CD14-positive monocyte (primary cell): ENCODE measurements around the gene EPO. TPM values are rescaled to one million over a fixed set of nuclear protein-coding genes. Genes with fewer than 3 reads are reported as not detected.

Experiments used
- DNase-seq, 3 donors: peaks; one replicate each; pipeline ENCODE4 v3.0.0-alpha.2; 2011 to 2022
- H2AFZ ChIP-seq: 2 replicates; pipeline ENCODE4 v1.6.0; 2012; ENCODE audit warnings: mild to moderate bottlenecking, low read depth, low read length, inconsistent platforms; ENCODE audit not compliant: insufficient read depth, poor library complexity, severe bottlenecking
- H3K27ac ChIP-seq, 2 donors: 1 replicate in 1 of 2; 2 replicates in 1 of 2; pipeline ENCODE4 v1.5.1; 2012 to 2013; ENCODE audit warnings: low read length in 2 of 2, control low read depth in 1 of 2, inconsistent platforms in 1 of 2, low read depth in 1 of 2, mild to moderate bottlenecking in 1 of 2
- H3K27me3 ChIP-seq, 2 donors: one replicate each; pipeline versions ENCODE4 v1.6.0 to v1.6.1; 2011 to 2013; ENCODE audit warnings: low read length in 2 of 2; ENCODE audit not compliant: control insufficient read depth in 2 of 2, insufficient read depth in 2 of 2
- H3K36me3 ChIP-seq, 2 donors: replicated peaks in 1 of 2; 1 replicate in 1 of 2; 2 replicates in 1 of 2; pipeline versions ENCODE4 v1.5.1 to v1.6.1; 2012 to 2013; ENCODE audit warnings: low read length in 2 of 2, control low read depth in 1 of 2, inconsistent platforms in 1 of 2, mild to moderate bottlenecking in 1 of 2; ENCODE audit not compliant: insufficient read depth in 2 of 2, control insufficient read depth in 1 of 2
- H3K4me1 ChIP-seq, 2 donors: 1 replicate in 1 of 2; 2 replicates in 1 of 2; pipeline versions ENCODE4 v1.5.1 to v1.6.1; 2012 to 2013; ENCODE audit warnings: low read length in 2 of 2, control low read depth in 1 of 2, inconsistent platforms in 1 of 2, mild to moderate bottlenecking in 1 of 2, moderate library complexity in 1 of 2; ENCODE audit not compliant: insufficient read depth in 2 of 2, control insufficient read depth in 1 of 2
- H3K4me2 ChIP-seq: replicated peaks from 2 replicates; pipeline ENCODE3; 2012; ENCODE audit warnings: low read length, moderate library complexity, mild to moderate bottlenecking; ENCODE audit not compliant: poor library complexity, severe bottlenecking; ENCODE audit errors: extremely low read depth
- H3K4me3 ChIP-seq, 3 experiments: fragments of 200-600 bp in 1 of 3; sonication (generic) in 1 of 3; replicated peaks in 1 of 3; 1 replicate in 2 of 3; 2 replicates in 1 of 3; pipeline ENCODE4 v1.5.1; 2011 to 2013; ENCODE audit warnings: low read length in 3 of 3, mild to moderate bottlenecking in 3 of 3, control low read depth in 2 of 3, low read depth in 2 of 3, inconsistent platforms in 1 of 3, moderate library complexity in 1 of 3
- H3K79me2 ChIP-seq: 2 replicates; pipeline ENCODE4 v1.6.0; 2012; ENCODE audit warnings: mild to moderate bottlenecking, control low read depth, inconsistent platforms, low read length, moderate library complexity; ENCODE audit not compliant: insufficient read depth
- H3K9ac ChIP-seq: 2 replicates; pipeline ENCODE4 v1.6.0; 2017; ENCODE audit warnings: low read length, mild to moderate bottlenecking; ENCODE audit not compliant: insufficient read depth, poor library complexity, severe bottlenecking
- H3K9me3 ChIP-seq, 2 donors: replicated peaks in 1 of 2; 1 replicate in 1 of 2; 2 replicates in 1 of 2; pipeline versions ENCODE4 v1.5.1 to v1.6.1; 2012 to 2013; ENCODE audit warnings: low read length in 2 of 2, control low read depth in 1 of 2; ENCODE audit not compliant: control insufficient read depth in 1 of 2, insufficient read depth in 1 of 2
- H4K20me1 ChIP-seq: 2 replicates; pipeline ENCODE4 v1.6.0; 2012; ENCODE audit warnings: mild to moderate bottlenecking, low read length, control low read depth, moderate library complexity; ENCODE audit not compliant: insufficient read depth
- H3K27ac Mint-ChIP-seq, 7 donors: one replicate each; pipeline ENCODE4 v1.8.0; 2020; ENCODE audit warnings: mild to moderate bottlenecking in 7 of 7, mixed read lengths in 7 of 7, moderate library complexity in 6 of 7, inconsistent platforms in 2 of 7
- H3K27me3 Mint-ChIP-seq, 3 donors: one replicate each; pipeline ENCODE4 v1.8.0; 2021 to 2022; ENCODE audit warnings: low read depth in 3 of 3, mild to moderate bottlenecking in 3 of 3, mixed read lengths in 3 of 3, moderate library complexity in 3 of 3, inconsistent platforms in 1 of 3
- H3K36me3 Mint-ChIP-seq, 2 donors: one replicate each; pipeline ENCODE4 v1.8.0; 2020; ENCODE audit warnings: mixed read lengths in 2 of 2, inconsistent platforms in 1 of 2, mild to moderate bottlenecking in 1 of 2
- H3K4me1 Mint-ChIP-seq: one replicate; pipeline ENCODE4 v1.8.0; 2020; ENCODE audit warnings: mild to moderate bottlenecking, mixed read lengths
- H3K4me3 Mint-ChIP-seq, 2 donors: one replicate each; pipeline ENCODE4 v1.8.0; 2020; ENCODE audit warnings: mild to moderate bottlenecking in 2 of 2, mixed read lengths in 2 of 2, moderate library complexity in 1 of 2
- H3K9me3 Mint-ChIP-seq, 7 donors: one replicate each; pipeline ENCODE4 v1.8.0; 2020 to 2022; ENCODE audit warnings: mixed read lengths in 7 of 7, mild to moderate bottlenecking in 6 of 7, moderate library complexity in 6 of 7, inconsistent platforms in 2 of 7
- WGBS: methylation state at CpG from one replicate; pipeline ENCODE4 v1.1.5; 2013; ENCODE audit warnings: missing lambda C conversion rate; ENCODE audit not compliant: insufficient coverage; 5-methylcytosine and 5-hydroxymethylcytosine counted together
- intact Hi-C, 2 donors: fragments of 100-400 bp; cut with micrococcal nuclease; formaldehyde crosslinking; loops; one replicate each; pipeline versions ENCODE4 v1.15.0 to v1.15.1; 2023
- polyA plus RNA-seq, 3 donors: library from polyadenylated mRNA; depleted of rRNA in 1 of 3; unstranded in 2 of 3; stranded (reverse) in 1 of 3; fragments of 300-500 nt in 2 of 3; fragments of >200 nt in 1 of 3; fragmentation: Illumina TruSeq in 2 of 3; gene quantifications; 1 replicate in 2 of 3; 2 replicates in 1 of 3; pipeline ENCODE4 v1.2.3, GENCODE V29; 2012 to 2021
- TF ChIP-seq, protein P1 (sequence below): fragments of 200-600 bp; IDR thresholded peaks from one replicate; pipeline ENCODE4 v1.8.0; 2022; ENCODE audit warnings: antibody characterized with exemption, mild to moderate bottlenecking

EPO gene
- polyA plus RNA-seq, 3 donors, result not detected

GRCh38 chr7:100674411-100675104, 45.7 kb upstream of the EPO start:
- peak overlapping the region; percentile 83 for H2AFZ ChIP-seq
- H3K36me3 ChIP-seq, result peaks cover 32% of the 10 kb centered on the region in 2 donors
- TF ChIP-seq, protein P1, sequence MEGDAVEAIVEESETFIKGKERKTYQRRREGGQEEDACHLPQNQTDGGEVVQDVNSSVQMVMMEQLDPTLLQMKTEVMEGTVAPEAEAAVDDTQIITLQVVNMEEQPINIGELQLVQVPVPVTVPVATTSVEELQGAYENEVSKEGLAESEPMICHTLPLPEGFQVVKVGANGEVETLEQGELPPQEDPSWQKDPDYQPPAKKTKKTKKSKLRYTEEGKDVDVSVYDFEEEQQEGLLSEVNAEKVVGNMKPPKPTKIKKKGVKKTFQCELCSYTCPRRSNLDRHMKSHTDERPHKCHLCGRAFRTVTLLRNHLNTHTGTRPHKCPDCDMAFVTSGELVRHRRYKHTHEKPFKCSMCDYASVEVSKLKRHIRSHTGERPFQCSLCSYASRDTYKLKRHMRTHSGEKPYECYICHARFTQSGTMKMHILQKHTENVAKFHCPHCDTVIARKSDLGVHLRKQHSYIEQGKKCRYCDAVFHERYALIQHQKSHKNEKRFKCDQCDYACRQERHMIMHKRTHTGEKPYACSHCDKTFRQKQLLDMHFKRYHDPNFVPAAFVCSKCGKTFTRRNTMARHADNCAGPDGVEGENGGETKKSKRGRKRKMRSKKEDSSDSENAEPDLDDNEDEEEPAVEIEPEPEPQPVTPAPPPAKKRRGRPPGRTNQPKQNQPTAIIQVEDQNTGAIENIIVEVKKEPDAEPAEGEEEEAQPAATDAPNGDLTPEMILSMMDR, result no peak

GRCh38 chr7:100675105-100675451, 45.2 kb upstream of the EPO start:
- Histone ChIP-seq H2AFZ (no peak overlapping the region), H3K4me2 (peak overlapping the region; percentile 78), H3K27me3 (no peaks in the 10 kb centered on the region), H4K20me1 (peaks cover 50% of the 10 kb centered on the region), H3K36me3 (peaks cover 34 to 37% of the 10 kb centered on the region in 2 donors), H3K27ac (peak overlapping the region; percentile 88 to 91), H3K4me1 (peaks cover 47 to 55% of the 10 kb centered on the region in 2 donors), H3K9ac (peak overlapping the region; percentile 89), H3K4me3 (peak overlapping the region; percentile 64 to 100 (median 85)), H3K9me3 (no peaks in the 10 kb centered on the region), H3K79me2 (peaks cover 48% of the 10 kb centered on the region)
- Mint-ChIP-seq H3K4me3 (peak overlapping the region; percentile 97 to 98), H3K27ac (peak overlapping the region in 5 of 7 donors; percentile 35 to 96 (median 92)), H3K27me3 (peaks cover 1 to 8% (median 6%) of the 10 kb centered on the region in 3 donors), H3K9me3 (peaks cover 0 to 2% (median 0%) of the 10 kb centered on the region in 7 donors), H3K4me1 (peaks cover 40% of the 10 kb centered on the region), H3K36me3 (peaks cover 28 to 35% of the 10 kb centered on the region in 2 donors)
- WGBS, result under 1% methylated on average over 42 of the region's 46 CpGs
- no peak for DNase-seq
- TF ChIP-seq, protein P1, result no peak
- intact Hi-C loops, result loop anchor here (2.0 to 10.0 kb wide), 3 partner anchors 88 to 550 kb away; partner anchors contain the start of genes FBXO24 (in 1 of the 2), LRCH4 (in 1 of the 2), MBLAC1 (in 1 of the 2) and PPP1R35 (in 1 of the 2)

More at GRCh38 chr7:100674411-100675104, 45.7 kb upstream of the EPO start:
- Histone ChIP-seq H3K4me3 (peak overlapping the region; percentile 64 to 100 (median 85)), H3K9me3 (no peaks in the 10 kb centered on the region), H3K79me2 (peaks cover 48% of the 10 kb centered on the region), H3K4me1 (peaks cover 41 to 54% of the 10 kb centered on the region in 2 donors), H3K9ac (peak overlapping the region; percentile 89), H4K20me1 (peaks cover 45% of the 10 kb centered on the region), H3K4me2 (peak overlapping the region; percentile 78), H3K27me3 (no peaks in the 10 kb centered on the region), H3K27ac (peak overlapping the region; percentile 88 to 91)
- intact Hi-C loops, result loop anchor here (2.0 to 10.0 kb wide), 4 partner anchors 33 to 550 kb away; partner anchors contain the start of genes FBXO24 (in 1 of the 2), LRCH4 (in 1 of the 2), MBLAC1 (in 1 of the 2) and POP7 (in 1 of the 2)
- peaks cover 39% of the 10 kb centered on the region for H3K4me1 Mint-ChIP-seq
- peak overlapping the region; percentile 91 to 96 (median 94) for H3K27ac Mint-ChIP-seq
- under 1% methylated on average over 28 of the region's 43 CpGs for WGBS
- H3K36me3 Mint-ChIP-seq, result peaks cover 25 to 30% of the 10 kb centered on the region in 2 donors
- DNase-seq, result peak in 2 of 3 donors; percentile 44 to 55
- H3K4me3 Mint-ChIP-seq, result peak overlapping the region; percentile 97 to 98
- H3K27me3 Mint-ChIP-seq, result peaks cover 1 to 8% (median 6%) of the 10 kb centered on the region in 3 donors
- peaks cover 0 to 2% (median 0%) of the 10 kb centered on the region in 7 donors for H3K9me3 Mint-ChIP-seq
